NK-92 (cell line): ENCODE data around the gene CYP27C1.
"Not testable (repeated sequence)": the region's sequence is repeated elsewhere in the genome, so short reads cannot be mapped to it uniquely, and the experiment has no call there.

Source experiments
- DNase-seq: peaks from one replicate; lab custom pipeline; 2025; ENCODE audit not compliant: unreplicated experiment; lab: John Stamatoyannopoulos, UW

The CYP27C1 gene

DNA sequence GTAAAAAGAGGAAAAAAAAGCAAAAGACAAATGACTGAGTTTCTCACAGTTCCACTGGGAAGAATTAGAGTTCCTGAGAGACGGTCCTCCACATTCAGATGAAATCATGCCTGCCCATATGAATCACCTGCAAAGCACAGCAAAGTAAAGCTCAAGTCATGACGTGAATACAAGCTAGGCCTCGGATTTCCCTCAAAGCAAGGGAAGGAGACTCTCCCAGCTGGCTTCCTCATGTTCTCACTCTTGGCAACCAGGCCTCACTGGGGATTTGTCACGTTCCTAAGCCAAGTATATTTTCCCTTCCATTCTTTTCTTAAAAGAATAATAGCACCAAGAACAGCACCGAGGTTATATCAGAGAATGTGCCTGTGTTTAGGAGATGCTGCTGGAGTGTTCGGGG lies 47.0 kb downstream of the CYP27C1 start:
- no peak for DNase-seq

DNA sequence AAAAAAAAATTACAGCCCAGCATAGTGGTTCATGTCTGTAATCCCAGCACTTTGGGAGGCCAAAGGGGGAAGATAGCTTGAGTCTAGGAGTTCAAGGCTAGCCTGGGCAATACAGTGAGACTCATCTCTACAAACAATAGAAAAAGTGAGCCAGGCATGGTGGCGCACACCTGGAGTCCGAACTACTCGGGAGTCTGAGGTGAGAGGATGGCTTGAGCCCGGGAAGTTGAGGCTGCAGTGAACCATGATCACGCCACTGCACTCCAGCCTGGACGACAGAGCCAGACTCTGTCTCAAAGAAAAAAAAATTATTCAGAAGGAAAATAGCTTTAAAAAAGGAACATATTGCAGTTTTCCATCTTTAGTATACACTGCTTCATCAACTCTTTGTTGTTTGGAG lies 47.8 kb downstream of the CYP27C1 start:
- DNase-seq = no peak

- DNase-seq = no peak
Measured at GRCh38 chr2:127170452-127171197, 49.5 kb downstream of the CYP27C1 start.

DNA sequence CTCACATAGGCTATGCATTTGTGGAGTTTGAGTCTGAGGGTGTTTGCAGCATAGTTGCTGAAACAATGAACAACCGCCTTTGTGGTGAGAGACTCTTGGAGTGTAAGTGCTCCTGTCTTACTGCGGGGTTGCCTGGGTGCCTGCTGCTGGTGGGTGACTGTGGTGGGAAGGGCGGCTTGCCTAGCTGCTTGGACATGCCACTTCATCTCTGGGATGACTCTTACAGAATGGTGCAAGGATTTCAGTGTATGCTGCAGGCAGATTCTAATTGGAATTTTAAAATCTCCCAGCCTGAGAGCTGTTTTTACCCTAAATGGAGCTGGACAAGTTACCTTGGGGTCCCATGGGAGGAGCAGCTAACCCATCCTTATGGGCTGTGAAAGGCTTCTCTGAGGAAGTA lies 50.1 kb downstream of the CYP27C1 start:
- DNase-seq = no peak

DNA sequence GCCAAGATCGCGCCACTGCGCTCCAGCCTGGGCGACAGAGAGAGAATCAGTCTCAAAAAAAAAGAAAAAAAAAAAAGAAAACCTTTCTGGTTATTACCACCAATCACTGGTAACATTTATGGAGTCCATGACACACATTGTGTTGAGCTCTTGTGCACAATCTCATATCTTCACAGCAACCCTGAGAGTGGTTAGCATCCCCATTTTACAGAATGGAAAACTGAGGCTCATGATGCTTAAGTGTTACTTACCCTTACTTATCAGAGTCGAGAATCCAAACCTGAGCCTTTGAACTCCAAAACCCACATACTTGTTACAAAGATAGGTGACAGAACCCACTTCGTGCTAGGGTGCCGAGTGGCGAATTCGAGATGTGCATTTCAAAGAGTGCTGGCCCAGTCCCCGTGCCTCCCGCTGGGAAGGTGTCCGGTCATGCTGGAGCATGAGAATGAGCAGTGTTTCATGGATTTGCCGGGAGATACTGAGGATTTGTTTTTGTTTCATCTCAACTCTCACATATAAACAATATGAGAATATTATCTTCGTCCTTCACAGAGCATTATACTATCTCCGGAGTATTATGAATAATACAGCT lies 50.9 kb downstream of the CYP27C1 start:
- DNase-seq = no peak

DNA sequence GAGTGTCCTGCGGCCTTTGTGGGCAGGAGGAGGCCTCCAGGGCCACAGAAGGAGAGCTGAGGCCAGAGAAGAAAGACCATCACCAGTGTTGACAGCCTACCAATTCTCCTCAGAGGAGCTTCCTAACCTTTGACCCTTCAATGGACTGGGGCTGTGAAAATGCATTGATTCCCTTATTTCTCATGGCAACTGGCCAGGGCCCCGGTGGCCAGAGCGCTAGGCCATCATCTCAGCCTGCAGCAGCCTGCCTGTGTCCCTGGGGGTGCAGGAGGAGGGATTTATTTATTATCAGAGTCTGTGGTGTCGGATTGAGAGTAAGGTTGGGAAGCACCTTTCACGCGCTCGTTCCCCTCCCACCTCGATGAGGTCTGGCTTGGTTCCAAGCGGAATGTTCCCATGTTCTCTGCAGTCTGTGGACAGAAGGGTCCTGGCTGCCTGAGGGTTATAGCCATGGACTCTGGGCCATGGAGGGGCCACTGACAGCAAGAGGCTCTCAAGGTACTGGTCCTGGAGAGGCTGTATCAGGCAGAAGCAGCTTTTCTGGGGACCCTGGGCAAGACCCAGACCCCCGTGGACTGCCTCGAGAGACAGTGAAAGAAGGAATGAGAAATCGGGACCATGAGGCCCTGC lies 53.8 kb downstream of the CYP27C1 start:
- DNase-seq = no peak

GRCh38 chr2:127165539-127165935 lies 54.6 kb downstream of the CYP27C1 start:
- no peak for DNase-seq

- no peak for DNase-seq
Measured at GRCh38 chr2:127164761-127165538, 55.1 kb downstream of the CYP27C1 start.

- DNase-seq = no peak
Measured at GRCh38 chr2:127163921-127164320, 56.2 kb downstream of the CYP27C1 start.

DNA sequence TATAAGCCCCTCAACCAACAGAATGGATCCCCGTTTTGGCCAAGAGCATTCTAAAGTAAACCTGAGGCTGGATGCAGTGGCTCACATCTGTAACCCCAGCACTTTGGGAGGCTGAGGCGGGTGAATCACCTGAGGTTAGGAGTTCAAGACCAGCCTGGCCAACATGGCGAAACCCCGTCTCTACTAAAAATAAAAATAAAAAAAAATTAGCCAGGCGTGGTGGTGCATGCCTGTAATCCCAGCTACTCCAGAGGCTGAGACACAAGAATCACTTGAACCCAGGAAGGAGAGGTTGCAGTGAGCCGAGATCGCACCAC lies 57.1 kb downstream of the CYP27C1 start:
- not testable (repeated sequence) for DNase-seq

- DNase-seq = no peak
Measured at GRCh38 chr2:127162261-127163089, 57.6 kb downstream of the CYP27C1 start.

DNA sequence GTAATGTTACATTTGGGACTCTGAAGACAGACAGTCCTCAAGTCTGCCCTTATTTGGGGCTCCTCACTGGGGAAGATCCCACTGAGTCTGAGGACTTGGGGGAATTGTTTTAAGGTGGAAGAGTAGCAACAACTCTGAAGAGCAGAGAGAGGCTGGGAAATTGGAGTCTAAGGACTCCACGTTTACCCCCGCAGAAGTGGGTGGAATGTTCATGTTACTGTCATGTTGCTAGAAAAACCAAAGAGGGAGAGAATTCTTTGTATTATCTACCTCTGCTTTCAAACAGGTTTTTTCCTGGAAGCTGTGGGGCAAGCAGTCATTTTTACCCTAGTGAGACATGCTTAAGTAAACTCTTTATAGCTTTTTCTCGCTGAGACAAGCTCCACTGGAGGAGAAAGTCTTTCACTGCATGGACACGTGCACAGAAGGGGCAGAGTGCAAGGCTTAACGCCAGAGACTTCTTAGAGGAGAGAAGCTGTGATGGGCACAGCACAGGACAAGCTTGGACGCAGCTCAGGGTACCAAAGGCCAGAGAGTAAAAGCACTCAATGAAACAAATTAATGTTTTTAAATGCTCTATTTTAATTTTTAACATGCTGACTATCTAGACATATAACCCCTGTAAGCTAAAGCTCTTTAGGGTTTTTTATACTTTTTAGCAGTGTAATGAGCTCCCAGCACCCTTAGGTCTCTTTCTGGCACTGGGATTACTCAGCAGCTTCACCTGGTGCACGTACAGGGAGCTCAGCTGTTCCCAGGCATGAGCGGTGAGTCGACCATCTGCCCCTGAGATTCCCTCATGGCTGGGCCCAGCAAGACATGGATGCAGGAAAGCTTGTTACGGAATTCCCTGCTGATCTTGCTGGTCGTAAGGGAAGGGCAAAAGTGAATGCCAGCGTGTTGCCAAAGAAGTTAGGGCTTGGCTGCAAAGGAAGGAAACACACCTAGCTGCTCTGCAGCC lies 58.6 kb downstream of the CYP27C1 start:
- DNase-seq = no peak

DNA sequence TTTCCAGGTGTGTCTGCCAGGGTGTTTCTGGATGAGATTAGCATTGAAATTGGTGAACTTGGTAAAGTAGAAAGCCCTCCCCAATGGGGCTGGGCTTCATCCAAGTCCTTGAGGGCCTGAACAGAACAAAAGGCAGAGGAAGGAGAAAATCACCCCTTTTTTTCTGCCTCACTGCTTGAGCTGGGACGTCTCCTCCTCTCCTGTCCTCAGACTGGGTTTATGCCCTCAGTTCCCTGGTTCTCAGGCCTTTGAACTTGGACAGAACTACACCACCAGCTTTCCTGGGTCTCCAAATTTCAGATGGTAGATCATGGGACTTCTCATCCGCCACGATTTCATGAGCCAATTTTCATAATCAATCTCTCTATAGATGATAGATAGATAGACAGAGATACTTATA lies 59.4 kb downstream of the CYP27C1 start:
- DNase-seq = no peak

- no peak for DNase-seq
Measured at GRCh38 chr2:127159543-127159942, 60.6 kb downstream of the CYP27C1 start.

GRCh38 chr2:127158614-127159290 lies 61.3 kb downstream of the CYP27C1 start:
- no peak for DNase-seq

DNA sequence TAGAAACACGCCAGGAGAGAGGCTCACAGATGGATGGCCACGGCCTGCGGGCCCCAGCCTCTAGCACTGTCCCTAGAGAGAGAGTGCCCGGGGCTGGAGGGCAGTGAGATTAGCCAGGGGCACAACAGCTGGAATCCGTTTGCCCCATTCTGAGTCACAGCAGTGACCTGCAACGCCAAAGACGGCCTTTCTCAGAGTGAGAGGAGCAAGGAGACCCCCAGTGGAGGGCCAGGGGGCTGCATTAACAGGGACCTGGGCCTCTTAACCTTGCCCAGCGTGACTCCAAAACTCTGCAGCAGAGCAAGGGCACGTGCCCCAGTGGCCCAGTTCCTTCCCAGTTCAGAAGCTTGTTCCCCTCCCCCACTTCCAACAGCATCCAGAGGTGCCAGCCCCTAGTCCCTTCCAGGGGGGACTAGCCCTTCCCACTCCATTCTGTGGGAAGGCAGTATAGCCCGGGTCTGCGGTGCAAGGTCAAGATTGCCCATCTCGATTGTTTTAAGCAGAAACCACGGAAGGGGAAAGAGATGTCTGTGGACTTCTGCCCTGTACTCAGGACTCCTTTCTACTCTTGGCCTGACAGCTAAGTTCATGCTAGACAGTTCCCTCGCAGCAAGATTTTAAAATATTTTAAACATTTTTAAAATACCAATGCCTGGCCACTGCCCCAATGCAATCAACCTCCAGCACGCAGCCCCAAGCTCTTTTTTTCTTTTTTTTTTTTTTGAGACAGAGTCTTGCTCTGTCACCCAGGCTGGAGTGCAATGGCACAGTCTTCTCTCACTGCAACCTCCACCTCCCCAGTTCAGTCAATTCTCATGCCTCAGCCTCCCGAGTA lies 62.2 kb downstream of the CYP27C1 start:
- DNase-seq = no peak

DNA sequence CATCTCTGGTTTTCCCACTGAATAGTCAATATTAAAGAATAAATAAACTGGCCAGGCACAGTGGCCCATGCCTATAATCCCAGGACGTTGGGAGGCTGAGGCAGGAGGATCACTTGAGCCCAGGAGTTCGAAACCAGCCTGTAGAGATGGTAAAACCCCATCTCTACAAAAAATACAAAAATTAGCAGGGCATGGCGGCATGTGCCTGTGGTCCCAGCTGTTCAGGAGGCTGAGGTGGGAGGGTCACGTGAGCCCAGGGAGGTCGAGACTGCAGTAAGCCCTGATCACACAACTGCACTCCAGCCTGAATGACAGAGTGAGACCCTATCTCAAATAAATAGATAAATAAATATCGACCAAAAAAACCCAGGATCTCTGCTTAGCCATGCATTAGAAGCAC lies 63.0 kb downstream of the CYP27C1 start:
- no peak for DNase-seq

DNA sequence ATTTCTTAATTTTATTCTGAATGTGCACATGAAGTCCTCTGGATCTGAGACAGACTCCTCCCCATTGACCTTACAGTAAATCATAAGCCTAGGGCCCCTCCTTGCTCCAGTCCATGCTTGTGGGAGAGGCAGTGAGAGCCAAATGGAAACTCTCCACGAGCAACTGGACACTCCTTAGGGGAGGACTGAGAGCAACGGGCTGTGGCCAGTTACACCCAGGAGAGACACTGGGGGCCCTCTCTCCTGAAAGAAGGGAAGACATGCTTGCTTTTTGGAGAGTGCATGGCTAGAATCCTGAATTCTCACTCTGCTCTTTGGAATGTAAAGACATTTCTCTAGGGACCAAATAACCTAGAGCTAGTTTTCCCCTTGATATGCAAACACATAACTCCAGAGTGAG lies 64.2 kb downstream of the CYP27C1 start:
- no peak for DNase-seq
